Breast epithelium (tissue), 4 donors: Measurements from ENCODE around the gene TTC7B. TPM values are rescaled to one million over a fixed set of nuclear protein-coding genes. Genes with fewer than 3 reads are reported as not detected.

ENCODE experiments used
- DNase-seq, 2 donors: peaks; one replicate each; pipeline ENCODE4 v3.0.0-alpha.2; 2019; ENCODE audit warnings: low spot score in 2 of 2
- H3K27ac ChIP-seq, 2 donors: fragments of 200-600 bp; sonication (generic) in 1 of 2; one replicate each; pipeline ENCODE4 v1.5.1; 2016 to 2019; ENCODE audit warnings: mild to moderate bottlenecking in 1 of 2
- H3K27me3 ChIP-seq, 2 donors: fragments of 200-600 bp; sonication (generic) in 1 of 2; one replicate each; pipeline versions ENCODE4 v1.5.1 to v1.6.0; 2017 to 2019; ENCODE audit warnings: control low read depth in 1 of 2, mild to moderate bottlenecking in 1 of 2
- H3K36me3 ChIP-seq: fragments of 200-600 bp; one replicate; pipeline ENCODE4 v1.5.1; 2019
- H3K4me1 ChIP-seq, 2 donors: fragments of 200-600 bp; sonication (generic); one replicate each; pipeline ENCODE4 v1.5.1; 2016 to 2019; ENCODE audit warnings: control low read depth in 1 of 2
- H3K4me3 ChIP-seq, 3 donors: fragments of 200-600 bp; sonication (generic); 1 replicate in 2 of 3; 2 replicates in 1 of 3; pipeline ENCODE4 v1.5.1; 2016 to 2019; ENCODE audit warnings: mild to moderate bottlenecking in 3 of 3, moderate library complexity in 2 of 3
- H3K9me3 ChIP-seq, 2 donors: fragments of 200-600 bp; sonication (generic) in 1 of 2; one replicate each; pipeline ENCODE4 v1.5.1; 2016 to 2019; ENCODE audit warnings: control low read depth in 1 of 2
- POLR2A ChIP-seq: fragments of 450-650 bp; IDR thresholded peaks from one replicate; pipeline ENCODE4 v1.6.1; 2016; ENCODE audit warnings: antibody characterized with exemption, mild to moderate bottlenecking, moderate library complexity
- POLR2AphosphoS5 ChIP-seq, 3 donors: sonication (generic); formaldehyde crosslinking; IDR thresholded peaks; one replicate each; pipeline ENCODE4 v1.6.1; 2017; ENCODE audit warnings: antibody characterized with exemption in 3 of 3
- intact Hi-C: fragments of 100-400 bp; cut with DNase I; formaldehyde crosslinking; loops from one replicate; pipeline ENCODE4 v1.15.1; 2023; ENCODE audit warnings: low total_unique reads
- total RNA-seq, 3 donors: library from RNA; depleted of rRNA; stranded (reverse); fragments of >200 nt; gene quantifications; one replicate each; pipeline ENCODE4 v1.1.0, GENCODE V29; 2016
- TF ChIP-seq, protein P1 (sequence below), 3 donors: fragments of 450-650 bp; IDR thresholded peaks; one replicate each; pipeline ENCODE4 v1.5.1; 2016 to 2017; ENCODE audit warnings: antibody characterized with exemption in 3 of 3, mild to moderate bottlenecking in 3 of 3, moderate library complexity in 3 of 3

TTC7B gene
- total RNA-seq, 3 donors from 2014 or later = 14.0 to 29.1 (median 22.0) TPM

DNA sequence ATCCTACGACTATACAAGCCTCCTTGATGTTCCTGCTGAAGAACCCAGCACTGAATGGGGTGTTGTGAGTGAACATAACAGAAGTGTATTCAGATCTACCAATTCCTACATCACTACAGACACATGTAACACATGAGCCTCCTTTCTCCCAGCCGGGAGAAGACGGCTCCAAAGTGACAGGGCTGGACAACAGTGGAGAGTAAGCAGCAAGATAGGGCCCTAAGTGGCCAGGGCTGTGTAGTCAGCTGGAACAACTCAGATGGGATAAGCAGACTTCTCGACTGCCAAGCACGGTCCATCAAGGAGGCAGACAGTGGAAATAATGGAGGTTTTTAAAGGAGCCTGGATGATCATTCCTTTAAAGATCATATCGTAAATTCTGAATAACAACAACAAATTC, 73.5 kb downstream of the TTC7B start:
- no peaks in the 10 kb centered on the region for H3K4me1 ChIP-seq
- H3K36me3 ChIP-seq = no peaks in the 10 kb centered on the region
- intact Hi-C loops = no loop called here
- no peak overlapping the region for H3K4me3 ChIP-seq
- no peaks in the 10 kb centered on the region for H3K27me3 ChIP-seq
- no peaks in the 10 kb centered on the region for H3K9me3 ChIP-seq
- H3K27ac ChIP-seq = no peak overlapping the region
- TF ChIP-seq, protein P1, sequence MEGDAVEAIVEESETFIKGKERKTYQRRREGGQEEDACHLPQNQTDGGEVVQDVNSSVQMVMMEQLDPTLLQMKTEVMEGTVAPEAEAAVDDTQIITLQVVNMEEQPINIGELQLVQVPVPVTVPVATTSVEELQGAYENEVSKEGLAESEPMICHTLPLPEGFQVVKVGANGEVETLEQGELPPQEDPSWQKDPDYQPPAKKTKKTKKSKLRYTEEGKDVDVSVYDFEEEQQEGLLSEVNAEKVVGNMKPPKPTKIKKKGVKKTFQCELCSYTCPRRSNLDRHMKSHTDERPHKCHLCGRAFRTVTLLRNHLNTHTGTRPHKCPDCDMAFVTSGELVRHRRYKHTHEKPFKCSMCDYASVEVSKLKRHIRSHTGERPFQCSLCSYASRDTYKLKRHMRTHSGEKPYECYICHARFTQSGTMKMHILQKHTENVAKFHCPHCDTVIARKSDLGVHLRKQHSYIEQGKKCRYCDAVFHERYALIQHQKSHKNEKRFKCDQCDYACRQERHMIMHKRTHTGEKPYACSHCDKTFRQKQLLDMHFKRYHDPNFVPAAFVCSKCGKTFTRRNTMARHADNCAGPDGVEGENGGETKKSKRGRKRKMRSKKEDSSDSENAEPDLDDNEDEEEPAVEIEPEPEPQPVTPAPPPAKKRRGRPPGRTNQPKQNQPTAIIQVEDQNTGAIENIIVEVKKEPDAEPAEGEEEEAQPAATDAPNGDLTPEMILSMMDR (IDR thresholded peaks at IDR 0.05) = no peak
- TF ChIP-seq POLR2A (no peak), POLR2AphosphoS5 (IDR thresholded peaks at IDR 0.05) (no peak)
- DNase-seq = no peak

DNA sequence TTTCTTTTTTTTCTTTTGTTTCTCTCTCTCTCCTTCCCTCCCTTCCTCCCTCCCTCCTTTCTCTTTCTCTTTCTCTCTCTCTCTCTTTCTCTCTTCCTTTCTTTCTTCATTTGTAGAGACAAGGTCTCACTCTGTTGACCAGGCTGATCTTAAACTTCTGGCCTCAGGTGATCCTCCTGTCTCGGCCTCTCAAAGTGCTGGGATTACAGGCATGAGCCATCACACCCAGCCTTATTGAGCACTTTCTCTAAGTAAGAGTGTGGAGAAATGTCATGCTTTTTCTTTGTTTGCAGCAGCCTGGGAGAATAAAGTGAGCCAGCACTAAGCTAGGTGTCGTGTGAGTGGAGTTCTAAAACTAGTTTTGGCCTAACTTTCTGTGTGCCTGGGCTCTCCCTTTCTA, 74.0 kb downstream of the TTC7B start:
- Histone ChIP-seq H3K27ac (no peak overlapping the region), H3K4me1 (no peaks in the 10 kb centered on the region), H3K9me3 (no peaks in the 10 kb centered on the region), H3K36me3 (no peaks in the 10 kb centered on the region), H3K4me3 (no peak overlapping the region), H3K27me3 (no peaks in the 10 kb centered on the region)
- intact Hi-C loops = no loop called here
- DNase-seq = no peak
- TF ChIP-seq POLR2AphosphoS5 (IDR thresholded peaks at IDR 0.05) = no peak
- TF ChIP-seq POLR2A = no peak
- TF ChIP-seq, protein P1 (IDR thresholded peaks at IDR 0.05) = no peak

DNA sequence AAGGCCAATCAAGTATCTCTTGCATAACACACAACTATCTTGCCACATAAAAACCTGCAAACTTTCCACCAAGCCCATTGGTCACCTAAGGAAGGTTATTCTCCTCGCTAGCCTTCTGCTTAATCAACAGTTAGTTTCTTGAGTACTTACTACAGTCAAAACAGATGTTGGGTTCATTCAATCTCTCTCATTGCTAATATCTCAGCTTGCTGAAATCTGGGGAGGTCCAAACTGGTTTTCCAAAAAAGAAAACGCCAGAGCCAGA, 74.6 kb downstream of the TTC7B start:
- Histone ChIP-seq H3K4me3 (no peak overlapping the region), H3K27me3 (no peaks in the 10 kb centered on the region), H3K36me3 (no peaks in the 10 kb centered on the region), H3K4me1 (no peaks in the 10 kb centered on the region), H3K27ac (no peak overlapping the region), H3K9me3 (no peaks in the 10 kb centered on the region)
- TF ChIP-seq POLR2A = no peak
- TF ChIP-seq, protein P1 (IDR thresholded peaks at IDR 0.05) = no peak
- TF ChIP-seq POLR2AphosphoS5 (IDR thresholded peaks at IDR 0.05) = no peak
- intact Hi-C loops = no loop called here
- no peak for DNase-seq

DNA sequence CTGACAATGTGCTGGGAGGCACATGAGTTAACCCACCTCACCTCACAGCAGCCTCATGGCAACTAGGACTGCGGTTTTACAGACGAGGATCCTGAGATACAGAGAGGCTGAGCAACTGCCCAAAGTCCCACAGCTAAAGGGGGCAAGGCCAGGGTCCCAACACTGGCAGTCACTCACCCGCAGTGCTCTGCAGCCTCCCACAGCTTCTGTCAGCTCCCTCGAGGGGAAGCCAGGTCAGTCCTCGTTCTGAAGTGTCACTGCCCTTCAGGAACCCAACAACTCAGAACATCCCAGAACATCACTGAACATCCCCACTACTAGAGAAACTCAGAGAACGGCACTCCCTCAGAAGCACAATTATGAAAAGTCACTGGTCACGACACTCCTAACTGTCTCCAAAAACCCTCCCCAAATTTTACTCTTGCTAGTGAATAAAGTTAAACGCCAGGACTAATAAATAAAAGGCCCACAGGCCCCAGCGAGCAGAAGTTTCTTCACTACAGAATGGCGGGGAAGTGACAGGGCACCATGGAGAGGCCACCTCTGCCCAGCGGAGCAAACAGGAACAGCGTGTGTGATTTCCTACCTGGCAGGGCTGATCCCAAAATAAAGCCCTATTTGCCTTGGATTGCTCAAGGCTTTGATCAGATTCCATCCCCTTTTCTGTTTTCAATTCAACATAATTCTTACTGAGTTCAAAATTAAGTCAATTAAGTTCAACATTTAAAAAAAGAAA, 75.1 kb downstream of the TTC7B start:
- Histone ChIP-seq H3K27ac (no peak overlapping the region), H3K36me3 (no peaks in the 10 kb centered on the region), H3K4me1 (no peaks in the 10 kb centered on the region), H3K27me3 (no peaks in the 10 kb centered on the region), H3K9me3 (no peaks in the 10 kb centered on the region), H3K4me3 (no peak overlapping the region)
- no peak for TF ChIP-seq POLR2AphosphoS5 (IDR thresholded peaks at IDR 0.05)
- TF ChIP-seq, protein P1 (IDR thresholded peaks at IDR 0.05) = no peak
- no peak for TF ChIP-seq POLR2A
- intact Hi-C loops = no loop called here
- no peak for DNase-seq

DNA sequence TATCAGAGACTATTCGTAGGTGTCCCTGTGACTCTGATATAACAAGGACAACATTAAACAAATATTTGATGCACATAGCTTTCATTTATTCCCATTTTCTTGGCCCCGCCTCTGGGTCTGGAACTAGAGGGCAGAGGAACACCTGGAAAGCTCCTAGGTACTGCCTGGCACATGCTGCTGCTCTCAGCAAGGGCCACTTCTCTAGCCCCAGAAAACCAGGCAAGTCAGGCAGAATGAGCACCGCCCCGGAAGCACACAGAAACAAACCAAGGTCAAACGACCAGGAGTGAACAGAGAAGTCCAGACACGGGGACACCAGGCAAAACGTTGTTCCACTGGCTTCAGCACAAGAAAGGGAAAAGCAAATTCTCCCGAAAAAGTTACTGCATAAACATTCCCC, 76.1 kb downstream of the TTC7B start:
- Histone ChIP-seq H3K36me3 (no peaks in the 10 kb centered on the region), H3K4me3 (no peak overlapping the region), H3K27ac (no peak overlapping the region), H3K4me1 (no peaks in the 10 kb centered on the region), H3K27me3 (no peaks in the 10 kb centered on the region), H3K9me3 (no peaks in the 10 kb centered on the region)
- no peak for TF ChIP-seq POLR2AphosphoS5 (IDR thresholded peaks at IDR 0.05)
- TF ChIP-seq, protein P1 (IDR thresholded peaks at IDR 0.05) = no peak
- TF ChIP-seq POLR2A = no peak
- intact Hi-C loops = no loop called here
- no peak for DNase-seq
